GM12878 (cell line): ENCODE results near the gene HSPB3. TPM values are rescaled to one million over a fixed set of nuclear protein-coding genes. Genes with fewer than 3 reads are reported as not detected.

Experiments
- ATAC-seq: fragments of 200-7000 bp; cut with Tn5 transposase; 3 replicates; pipeline ENCODE4 v1.9.1; 2020; ENCODE audit warnings: mild to moderate bottlenecking, moderate library complexity
- BruUV-seq: library from RNA; stranded (reverse); fragments of 400-500 nt; replicated peaks from 2 replicates; lab custom pipeline; 2021; lab: Mats Ljungman, UMichigan
- CTCF ChIA-PET: fragments of 300-600 bp; sonication (Branson Sonifier 250); formaldehyde crosslinking; extraction: SDS; loops from one replicate; lab custom pipeline; 2021; ENCODE audit warnings: inconsistent platforms; lab: Yijun Ruan, JAX
- POLR2A ChIA-PET: fragments of 350-600 bp; formaldehyde crosslinking; extraction: SDS; loops from one replicate; lab custom pipeline; 2021; ENCODE audit warnings: inconsistent platforms; lab: Charles Lee
- RAD21 ChIA-PET: fragments of 300-600 bp; sonication (Branson Sonifier 250); formaldehyde crosslinking; loops from one replicate; lab custom pipeline; 2023; ENCODE audit warnings: antibody characterized with exemption; ENCODE audit not compliant: unreplicated experiment; lab: Charles Lee
- SMC1A ChIA-PET: fragments of 300-600 bp; sonication (Branson Sonifier 250); formaldehyde crosslinking; loops from one replicate; lab custom pipeline; 2023; ENCODE audit not compliant: unreplicated experiment, uncharacterized antibody; lab: Charles Lee
- DNase-seq: peaks from one replicate; pipeline ENCODE4 v3.0.0-alpha.2; 2011; ENCODE audit warnings: low read depth, low spot score
- FAIRE-seq: peaks from 3 replicates; lab custom pipeline; 2011; peaks lifted over from hg19 to GRCh38; lab: Jason Lieb, UNC
- H2AFZ ChIP-seq: 2 replicates; pipeline ENCODE4 v1.6.0; 2011; ENCODE audit warnings: low read depth, low read length, control low read depth; ENCODE audit not compliant: control insufficient read depth
- H3K27ac ChIP-seq: 2 replicates; pipeline ENCODE4 v1.5.1; 2011; ENCODE audit warnings: control low read depth; ENCODE audit not compliant: control insufficient read depth, insufficient read depth
- H3K27me3 ChIP-seq, 2 experiments: replicated peaks in 1 of 2; 2 replicates each; pipeline versions ENCODE4 v1.6.0 to v1.6.1; 2011; ENCODE audit warnings: low read length in 1 of 2; ENCODE audit not compliant: control insufficient read depth in 2 of 2, insufficient read depth in 2 of 2
- H3K36me3 ChIP-seq, 2 experiments: 2 replicates each; pipeline ENCODE4 v1.5.1; 2011; ENCODE audit warnings: low read length in 1 of 2; ENCODE audit not compliant: control insufficient read depth in 2 of 2, insufficient read depth in 2 of 2
- H3K4me1 ChIP-seq: 2 replicates; pipeline ENCODE4 v1.6.1; 2011; ENCODE audit warnings: mild to moderate bottlenecking, low read length, moderate library complexity, mixed read lengths; ENCODE audit not compliant: control insufficient read depth, insufficient read depth
- H3K4me2 ChIP-seq: 2 replicates; pipeline ENCODE4 v1.6.0; 2011; ENCODE audit warnings: control low read depth; ENCODE audit not compliant: control insufficient read depth, insufficient read depth
- H3K4me3 ChIP-seq: fragments of 200-600 bp; sonication (generic); 2 replicates; pipeline ENCODE4 v1.5.1; 2016
- H3K79me2 ChIP-seq: 2 replicates; pipeline ENCODE4 v1.6.0; 2011; ENCODE audit warnings: low read length; ENCODE audit not compliant: control insufficient read depth, insufficient read depth
- H3K9ac ChIP-seq: 2 replicates; pipeline ENCODE4 v1.8.0; 2011; ENCODE audit warnings: low read length, control low read depth, mixed read lengths; ENCODE audit not compliant: control insufficient read depth, insufficient read depth
- H3K9me3 ChIP-seq: replicated peaks from 3 replicates; pipeline ENCODE4 v1.5.1; 2011; ENCODE audit warnings: mild to moderate bottlenecking, low read length; ENCODE audit not compliant: control insufficient read depth, insufficient read depth
- H4K20me1 ChIP-seq: 2 replicates; pipeline ENCODE4 v1.6.0; 2011; ENCODE audit not compliant: control insufficient read depth, insufficient read depth
- CBX3 ChIP-seq: fragments of 200-600 bp; sonication (generic); IDR thresholded peaks from 2 replicates; pipeline ENCODE4 v1.6.1; 2016; ENCODE audit warnings: low read depth, borderline replicate concordance
- CREB1 ChIP-seq: IDR thresholded peaks from 2 replicates; pipeline ENCODE4 v1.6.1; 2012; ENCODE audit warnings: low read depth, mild to moderate bottlenecking, inconsistent platforms
- EGR1 ChIP-seq, 2 experiments: IDR thresholded peaks; 1 replicate in 1 of 2; 2 replicates in 1 of 2; pipeline ENCODE4 v1.6.1; 2011 to 2012; ENCODE audit warnings: low read depth in 2 of 2, low read length in 2 of 2, borderline replicate concordance in 1 of 2, mild to moderate bottlenecking in 1 of 2, moderate library complexity in 1 of 2
- FOS ChIP-seq: IDR thresholded peaks from 3 replicates; pipeline ENCODE4 v1.6.1; 2011; ENCODE audit warnings: borderline replicate concordance; ENCODE audit not compliant: insufficient read length; ENCODE audit errors: extremely low read depth
- HDAC2 ChIP-seq: fragments of 200-600 bp; sonication (generic); IDR thresholded peaks from 2 replicates; pipeline ENCODE4 v1.6.1; 2017
- MYC ChIP-seq: IDR thresholded peaks from 2 replicates; pipeline ENCODE4 v1.6.1; 2011; ENCODE audit warnings: mild to moderate bottlenecking, low read length, moderate library complexity, inconsistent platforms; ENCODE audit not compliant: insufficient read depth, insufficient replicate concordance, insufficient read length, severe bottlenecking
- POU2F2 ChIP-seq: IDR thresholded peaks from 3 replicates; pipeline ENCODE4 v1.6.1; 2011; ENCODE audit warnings: low read depth, mild to moderate bottlenecking, low read length, borderline replicate concordance
- REST ChIP-seq: IDR thresholded peaks from 2 replicates; pipeline ENCODE4 v1.6.1; 2012; ENCODE audit warnings: mild to moderate bottlenecking, low read depth, low read length
- RFX5 ChIP-seq: IDR thresholded peaks from 2 replicates; pipeline ENCODE4 v1.6.1; 2011; ENCODE audit warnings: low read depth, low read length, improper control_type of control experiment
- ZBTB4 ChIP-seq: fragments of 450-650 bp; formaldehyde crosslinking; IDR thresholded peaks from 2 replicates; pipeline ENCODE4 v1.4.0; 2022; ENCODE audit warnings: mild to moderate bottlenecking, moderate library complexity
- WGBS: methylation state at CpG from one replicate; pipeline ENCODE4 v1.1.6; 2016; ENCODE audit warnings: low lambda C conversion rate; ENCODE audit not compliant: insufficient replicate concordance, insufficient coverage; ENCODE audit errors: missing lambda C conversion rate; 5-methylcytosine and 5-hydroxymethylcytosine counted together
- in situ Hi-C: fragments of 300-500 bp; cut with MboI; formaldehyde crosslinking; loops from 9 replicates; pipeline ENCODE4 v1.14.3; 2018; ENCODE audit warnings: mixed read lengths
- intact Hi-C: fragments of 100-400 bp; cut with micrococcal nuclease; formaldehyde crosslinking; loops from one replicate; pipeline ENCODE4 v1.14.2; 2022; ENCODE audit not compliant: unreplicated experiment
- polyA plus RNA-seq, 11 experiments: library from polyadenylated mRNA; depleted of rRNA in 4 of 11; unstranded in 6 of 11; stranded (reverse) in 5 of 11; fragments of >200 nt; fragmentation: Nextera tagmentation in 4 of 11; fragmentation: Illumina TruSeq in 1 of 11; extraction: Ambion mirVana in 4 of 11; extraction: Trizol in 1 of 11; gene quantifications; 1 replicate in 1 of 11; 2 replicates in 10 of 11; pipeline versions ENCODE4 v1.2.1 to v1.2.3, GENCODE V29; 2011 to 2016; ENCODE audit warnings: inconsistent platforms in 2 of 11, missing spikeins in 2 of 11, low read depth in 1 of 11
- total RNA-seq, 4 experiments: library from RNA; depleted of rRNA in 3 of 4; stranded (reverse); fragments of >200 nt in 3 of 4; fragmentation: Illumina TruSeq in 1 of 4; extraction: Trizol in 1 of 4; gene quantifications; 2 replicates each; pipeline versions ENCODE4 v1.2.1 to v1.2.3, GENCODE V29; 2013 to 2021
- TF ChIP-seq, protein P1 (sequence below): IDR thresholded peaks from 2 replicates; pipeline ENCODE4 v1.6.1; 2011; ENCODE audit warnings: low read depth, mild to moderate bottlenecking, low read length, moderate library complexity, borderline replicate concordance; ENCODE audit errors: extremely low read depth

Gene HSPB3
- total and polyA plus RNA-seq, 10 of the 15 experiments (the other 5 are each of a cell fraction or from before 2014, with no cell fraction given): 0.11 to 0.60 (median 0.29) TPM; not detected in 7

DNA sequence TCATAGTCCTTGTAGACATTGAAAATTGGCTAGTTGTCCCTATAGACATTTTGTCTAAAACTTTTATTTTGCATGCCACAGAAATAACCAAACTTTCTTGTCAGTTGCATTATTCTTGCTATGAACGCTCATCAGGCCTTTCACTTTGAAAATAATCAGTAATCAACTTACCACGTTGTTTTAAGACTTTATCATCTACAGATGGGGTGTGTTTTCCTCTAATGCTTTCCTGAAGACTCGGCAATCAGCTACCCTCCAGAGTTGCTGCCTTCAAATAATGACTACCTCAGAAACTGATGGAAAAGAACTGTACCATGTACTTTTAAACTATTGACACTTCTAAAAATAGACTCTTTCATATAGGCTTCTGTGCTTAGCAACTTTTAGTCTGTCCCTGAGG lies 33.5 kb upstream of the HSPB3 start:
- WGBS: 0% methylated on average over 3 of the region's 3 CpGs

More for the DNA sequence above, 33.5 kb upstream of the HSPB3 start:
- H3K27me3 ChIP-seq: no peaks in the 10 kb centered on the region
- no peaks in the 10 kb centered on the region for H4K20me1 ChIP-seq
- ChIA-PET SMC1A (interaction anchor here (0.9 to 2.3 kb wide), 9 partner anchors 16 to 113 kb away, joined by 3 to 7 read pairs (median 4); no protein-coding TSS in a partner anchor), POLR2A (interaction anchor here (0.6 to 0.9 kb wide), 2 partner anchors 32 to 66 kb away, joined by 3 read pairs; no protein-coding TSS in a partner anchor), CTCF (interaction anchor here (0.7 to 2.6 kb wide), 8 partner anchors 9 to 893 kb away, joined by 3 to 11 read pairs (median 4); partner anchors contain the start of gene ARL15), RAD21 (interaction anchor here (0.8 to 1.1 kb wide), 2 partner anchors 36 to 43 kb away, joined by 3 to 4 read pairs; no protein-coding TSS in a partner anchor)
- no peaks in the 10 kb centered on the region for H3K9me3 ChIP-seq
- TF ChIP-seq POU2F2 (no peak), REST (no peak), RFX5 (no peak), HDAC2 (no peak), ZBTB4 (CRISPR knock-in tag) (no peak), MYC (no peak), CBX3 (no peak), FOS (no peak), CREB1 (no peak), EGR1 (IDR thresholded peaks at IDR 0.05; ENCODE audit: borderline replicate concordance in 1 of 2, low read depth in 2 of 2, low read length in 2 of 2) (no peak)
- TF ChIP-seq, protein P1, sequence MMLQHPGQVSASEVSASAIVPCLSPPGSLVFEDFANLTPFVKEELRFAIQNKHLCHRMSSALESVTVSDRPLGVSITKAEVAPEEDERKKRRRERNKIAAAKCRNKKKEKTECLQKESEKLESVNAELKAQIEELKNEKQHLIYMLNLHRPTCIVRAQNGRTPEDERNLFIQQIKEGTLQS: no peak
- H3K27ac ChIP-seq: no peak overlapping the region
- FAIRE-seq: no peak
- in situ Hi-C loops: no loop called here
- intact Hi-C loops: no loop called here
- no peak for DNase-seq
- H3K79me2 ChIP-seq: no peaks in the 10 kb centered on the region
- no peak overlapping the region for H3K9ac ChIP-seq
- ATAC-seq: no peak
- H3K4me3 ChIP-seq: no peak overlapping the region
- H3K4me2 ChIP-seq: no peak overlapping the region
- no TSS peak for BruUV-seq
- no peaks in the 10 kb centered on the region for H3K4me1 ChIP-seq
- H3K36me3 ChIP-seq: no peaks in the 10 kb centered on the region
- H2AFZ ChIP-seq: no peak overlapping the region
